Endothelial cell of umbilical vein (primary cell): ENCODE results near the gene MEF2A. TPM values are rescaled to one million over a fixed set of nuclear protein-coding genes. Genes with fewer than 3 reads are reported as not detected.

Experiments
- BruUV-seq: library from RNA; stranded (reverse); fragments of 400-500 nt; replicated peaks from 2 replicates; lab custom pipeline; 2021; lab: Mats Ljungman, UMichigan
- CTCF ChIA-PET: fragments of 300-600, 350-600 bp; sonication (Branson Sonifier 250); formaldehyde crosslinking; loops from one replicate; lab custom pipeline; 2021; ENCODE audit warnings: antibody characterized with exemption, inconsistent platforms; lab: Charles Lee
- POLR2A ChIA-PET: fragments of 300-600, 350-600 bp; sonication (Branson Sonifier 250); formaldehyde crosslinking; loops from one replicate; lab custom pipeline; 2021; ENCODE audit warnings: antibody characterized with exemption, inconsistent platforms; lab: Charles Lee
- DNase-seq: peaks from one replicate; pipeline ENCODE4 v3.0.0-alpha.2; 2011; ENCODE audit warnings: low read depth, low spot score
- FAIRE-seq: peaks from 2 replicates; lab custom pipeline; 2011; peaks lifted over from hg19 to GRCh38; lab: Jason Lieb, UNC
- H2AFZ ChIP-seq: 2 replicates; pipeline ENCODE4 v1.6.0; 2012; ENCODE audit warnings: low read depth, low read length, control low read depth, inconsistent platforms
- H3K27ac ChIP-seq: 2 replicates; pipeline ENCODE4 v1.5.1; 2011; ENCODE audit warnings: low read depth, mild to moderate bottlenecking, control low read depth, low read length, moderate library complexity; ENCODE audit not compliant: insufficient read depth
- H3K27me3 ChIP-seq, 2 experiments: 2 replicates each; pipeline versions ENCODE4 v1.6.0 to v1.6.1; 2011; ENCODE audit warnings: low read length in 2 of 2, mixed read lengths in 1 of 2; ENCODE audit not compliant: control insufficient read depth in 2 of 2, insufficient read depth in 2 of 2
- H3K36me3 ChIP-seq, 2 experiments: 2 replicates in 1 of 2; 3 replicates in 1 of 2; pipeline ENCODE4 v1.5.1; 2011; ENCODE audit warnings: low read length in 2 of 2, mild to moderate bottlenecking in 1 of 2, moderate library complexity in 1 of 2; ENCODE audit not compliant: control insufficient read depth in 2 of 2, insufficient read depth in 2 of 2; ENCODE audit errors: extremely low read depth in 1 of 2
- H3K4me1 ChIP-seq: 3 replicates; pipeline ENCODE4 v1.5.1; 2011; ENCODE audit warnings: mild to moderate bottlenecking, low read length; ENCODE audit not compliant: control insufficient read depth, insufficient read depth; ENCODE audit errors: extremely low read depth
- H3K4me2 ChIP-seq: 2 replicates; pipeline ENCODE4 v1.6.1; 2011; ENCODE audit warnings: low read length, control low read depth, mixed read lengths; ENCODE audit not compliant: insufficient read depth
- H3K4me3 ChIP-seq, 3 experiments: fragments of 200-600 bp in 1 of 3; sonication (generic), shearing (Covaris generic) in 1 of 3; replicated peaks in 1 of 3; 2 replicates each; pipeline ENCODE4 v1.5.1; 2011 to 2016; ENCODE audit warnings: control low read depth in 3 of 3, low read length in 3 of 3, mild to moderate bottlenecking in 2 of 3, inconsistent platforms in 1 of 3, low read depth in 1 of 3, moderate library complexity in 1 of 3; ENCODE audit not compliant: insufficient read depth in 1 of 3
- H3K79me2 ChIP-seq: 2 replicates; pipeline ENCODE4 v1.6.0; 2012; ENCODE audit warnings: low read length, inconsistent platforms; ENCODE audit not compliant: control insufficient read depth, insufficient read depth
- H3K9ac ChIP-seq: replicated peaks from 2 replicates; pipeline ENCODE3; 2011; ENCODE audit warnings: low read length, control low read depth; ENCODE audit not compliant: insufficient read depth; ENCODE audit errors: extremely low read depth
- H3K9me1 ChIP-seq: replicated peaks from 3 replicates; pipeline ENCODE4 v1.6.0; 2011; ENCODE audit warnings: mild to moderate bottlenecking, low read length; ENCODE audit not compliant: control insufficient read depth, insufficient read depth; ENCODE audit errors: extremely low read depth
- H3K9me3 ChIP-seq: replicated peaks from 2 replicates; pipeline ENCODE4 v1.5.1; 2012; ENCODE audit warnings: low read length, inconsistent platforms; ENCODE audit not compliant: control insufficient read depth, insufficient read depth
- H4K20me1 ChIP-seq: replicated peaks from 2 replicates; pipeline ENCODE3; 2011; ENCODE audit warnings: mild to moderate bottlenecking, low read length; ENCODE audit not compliant: control insufficient read depth, insufficient read depth; ENCODE audit errors: extremely low read depth
- EZH2 ChIP-seq: IDR thresholded peaks from 2 replicates; pipeline ENCODE4 v1.6.1; 2012; ENCODE audit warnings: borderline replicate concordance, low read depth, mild to moderate bottlenecking, moderate library complexity, low read length, inconsistent platforms; ENCODE audit not compliant: severe bottlenecking
- FOS ChIP-seq: IDR thresholded peaks from 2 replicates; pipeline ENCODE4 v1.6.1; 2011; ENCODE audit warnings: mild to moderate bottlenecking, low read length, moderate library complexity, borderline replicate concordance; ENCODE audit not compliant: insufficient read depth
- GATA2 ChIP-seq: IDR thresholded peaks from 2 replicates; pipeline ENCODE4 v1.7.0; 2011; ENCODE audit warnings: low read depth, mild to moderate bottlenecking, moderate library complexity, mixed read lengths, low read length; ENCODE audit not compliant: insufficient read length, insufficient read depth
- JUN ChIP-seq: IDR thresholded peaks from 2 replicates; pipeline ENCODE4 v1.6.1; 2011; ENCODE audit warnings: borderline replicate concordance, low read depth; ENCODE audit not compliant: insufficient read length, insufficient read depth
- MAX ChIP-seq: IDR thresholded peaks from 2 replicates; pipeline ENCODE4 v1.6.1; 2011; ENCODE audit not compliant: insufficient read depth, insufficient read length
- MYC ChIP-seq: IDR thresholded peaks from one replicate; pipeline ENCODE4 v1.6.1; 2011; ENCODE audit warnings: mild to moderate bottlenecking, low read depth, low read length
- POLR2A ChIP-seq: IDR thresholded peaks from 2 replicates; pipeline ENCODE4 v1.6.1; 2012; ENCODE audit warnings: low read depth, mild to moderate bottlenecking, control low read depth, low read length
- POLR2AphosphoS5 ChIP-seq: IDR thresholded peaks from 2 replicates; pipeline ENCODE4 v1.6.1; 2012; ENCODE audit warnings: low read depth, mild to moderate bottlenecking, control low read depth, low read length, moderate library complexity; ENCODE audit not compliant: insufficient read depth
- dilution Hi-C: fragments of 300-500 bp; cut with MboI; formaldehyde crosslinking; loops from one replicate; pipeline ENCODE4 v1.15.0; 2019; ENCODE audit warnings: low sequenced_read_pairs; ENCODE audit not compliant: extremely low pct_ligation_motif_present
- intact Hi-C: fragments of 100-400 bp; cut with micrococcal nuclease; formaldehyde crosslinking; loops from one replicate; pipeline ENCODE4 v1.10.0; 2022
- polyA plus RNA-seq, 4 experiments: library from polyadenylated mRNA; depleted of rRNA in 3 of 4; stranded (reverse) in 3 of 4; unstranded in 1 of 4; fragments of >200 nt; gene quantifications; 2 replicates each; pipeline versions ENCODE4 v1.2.1 to v1.2.3, GENCODE V29; 2011 to 2012; ENCODE audit warnings: missing spikeins in 1 of 4
- total RNA-seq: library from RNA; stranded (reverse); gene quantifications from 2 replicates; pipeline ENCODE4 v1.2.3, GENCODE V29; 2021
- TF ChIP-seq, protein P1 (sequence below), 2 donors: IDR thresholded peaks; 1 replicate in 1 of 2; 2 replicates in 1 of 2; pipeline ENCODE4 v1.5.1; 2011; ENCODE audit warnings: low read length in 2 of 2, mild to moderate bottlenecking in 2 of 2, moderate library complexity in 2 of 2, control low read depth in 1 of 2, inconsistent platforms in 1 of 2, low read depth in 1 of 2; ENCODE audit not compliant: insufficient read depth in 1 of 2; ENCODE audit errors: extremely low read depth in 1 of 2

Gene MEF2A
- total and polyA plus RNA-seq, 2 donors (not counting 3 experiments of a cell fraction or from before 2014, with no cell fraction given) = 38.0 to 45.3 TPM

DNA sequence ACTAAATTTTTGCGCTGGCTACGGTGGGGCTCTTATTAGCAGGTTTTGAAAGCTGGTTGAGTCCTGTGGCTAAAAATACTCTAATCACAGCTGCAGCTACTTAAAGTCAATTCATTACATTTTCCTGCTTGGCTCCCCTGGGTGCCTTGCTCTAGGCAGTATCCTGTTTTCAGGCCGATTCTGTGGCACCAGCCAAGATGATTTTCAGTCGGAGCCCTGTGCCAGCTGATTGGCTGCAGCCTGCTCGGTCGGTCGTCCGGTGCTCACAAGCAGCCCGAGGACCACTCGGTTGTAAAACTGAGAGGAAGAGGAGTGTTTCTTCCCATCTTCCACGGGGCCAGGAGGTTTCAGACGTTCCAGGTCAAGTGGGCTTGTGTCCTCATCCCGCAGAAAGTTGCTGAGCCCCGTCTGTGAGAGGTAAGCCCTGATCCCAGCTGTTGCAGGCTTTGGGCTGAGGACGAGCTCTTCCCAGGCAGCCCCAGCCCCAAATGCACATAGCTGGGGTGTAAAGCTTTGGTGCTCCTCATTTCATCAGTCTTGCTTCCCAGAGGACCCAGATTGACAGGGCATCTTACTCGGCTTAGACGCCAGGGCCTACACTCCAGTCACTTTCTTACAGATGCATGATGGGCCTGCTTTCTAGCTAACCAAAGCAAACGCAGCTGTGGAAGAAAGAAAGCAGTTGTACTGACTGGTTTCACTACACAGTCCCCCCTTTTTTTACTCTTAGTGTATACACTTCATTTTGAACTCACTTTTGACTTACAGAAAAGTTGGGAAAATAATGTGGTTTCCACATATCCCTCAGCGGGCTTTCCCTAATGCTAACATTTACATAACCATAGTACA, 151.6 kb downstream of the MEF2A start:
- ChIA-PET CTCF (interaction anchor here (0.9 to 7.9 kb wide), 10 partner anchors 9 to 617 kb away, joined by 3 to 48 read pairs (median 4); partner anchors contain the start of gene LYSMD4), POLR2A (no interaction called here)
- H3K79me2 ChIP-seq = no peaks in the 10 kb centered on the region
- H2AFZ ChIP-seq = no peak overlapping the region
- no peaks in the 10 kb centered on the region for H3K27me3 ChIP-seq
- TF ChIP-seq EZH2 (no peak), MAX (no peak), POLR2AphosphoS5 (no peak), JUN (no peak), FOS (no peak), MYC (no peak), GATA2 (no peak), POLR2A (no peak)
- TF ChIP-seq, protein P1, sequence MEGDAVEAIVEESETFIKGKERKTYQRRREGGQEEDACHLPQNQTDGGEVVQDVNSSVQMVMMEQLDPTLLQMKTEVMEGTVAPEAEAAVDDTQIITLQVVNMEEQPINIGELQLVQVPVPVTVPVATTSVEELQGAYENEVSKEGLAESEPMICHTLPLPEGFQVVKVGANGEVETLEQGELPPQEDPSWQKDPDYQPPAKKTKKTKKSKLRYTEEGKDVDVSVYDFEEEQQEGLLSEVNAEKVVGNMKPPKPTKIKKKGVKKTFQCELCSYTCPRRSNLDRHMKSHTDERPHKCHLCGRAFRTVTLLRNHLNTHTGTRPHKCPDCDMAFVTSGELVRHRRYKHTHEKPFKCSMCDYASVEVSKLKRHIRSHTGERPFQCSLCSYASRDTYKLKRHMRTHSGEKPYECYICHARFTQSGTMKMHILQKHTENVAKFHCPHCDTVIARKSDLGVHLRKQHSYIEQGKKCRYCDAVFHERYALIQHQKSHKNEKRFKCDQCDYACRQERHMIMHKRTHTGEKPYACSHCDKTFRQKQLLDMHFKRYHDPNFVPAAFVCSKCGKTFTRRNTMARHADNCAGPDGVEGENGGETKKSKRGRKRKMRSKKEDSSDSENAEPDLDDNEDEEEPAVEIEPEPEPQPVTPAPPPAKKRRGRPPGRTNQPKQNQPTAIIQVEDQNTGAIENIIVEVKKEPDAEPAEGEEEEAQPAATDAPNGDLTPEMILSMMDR (IDR thresholded peaks at IDR 0.05; ENCODE audit: extremely low read depth in 1 of 2, insufficient read depth in 1 of 2, low read depth in 1 of 2, low read length in 2 of 2) = no peak
- no peak overlapping the region for H3K9ac ChIP-seq
- intact Hi-C loops = no loop called here
- dilution Hi-C loops = loop anchor here (25.0 kb wide), 1 partner anchor 430 kb away; no protein-coding TSS in a partner anchor
- no peaks in the 10 kb centered on the region for H3K9me3 ChIP-seq
- H3K27ac ChIP-seq = no peak overlapping the region
- peaks cover 0 to 4% of the 10 kb centered on the region in 2 experiments for H3K36me3 ChIP-seq
- DNase-seq = no peak
- no peak for FAIRE-seq
- no peaks in the 10 kb centered on the region for H3K4me1 ChIP-seq
- no peaks in the 10 kb centered on the region for H3K9me1 ChIP-seq
- no TSS peak for BruUV-seq
- H3K4me2 ChIP-seq = no peak overlapping the region
- no peaks in the 10 kb centered on the region for H4K20me1 ChIP-seq
- no peak overlapping the region for H3K4me3 ChIP-seq
